ENCODE results near the gene KIZ. TPM values are rescaled to one million over a fixed set of nuclear protein-coding genes. Genes with fewer than 3 reads are reported as not detected.
"Not testable (repeated sequence)": the region's sequence is repeated elsewhere in the genome, so short reads cannot be mapped to it uniquely, and the experiment has no call there.

Gene KIZ
- total RNA-seq, 1 donor from 2014 or later, result 15.9 TPM

GRCh38 chr20:21168061-21168460 lies 42.2 kb downstream of the KIZ start:
- intact Hi-C loops (cut with micrococcal nuclease), result not testable (repeated sequence)

GRCh38 chr20:21172626-21173025 lies 46.7 kb downstream of the KIZ start:
- intact Hi-C loops (cut with micrococcal nuclease), result no loop called here

GRCh38 chr20:21173485-21173884 lies 47.6 kb downstream of the KIZ start:
- intact Hi-C loops (cut with micrococcal nuclease), result no loop called here

GRCh38 chr20:21174516-21175239 lies 48.8 kb downstream of the KIZ start:
- intact Hi-C loops (cut with micrococcal nuclease), result no loop called here

DNA sequence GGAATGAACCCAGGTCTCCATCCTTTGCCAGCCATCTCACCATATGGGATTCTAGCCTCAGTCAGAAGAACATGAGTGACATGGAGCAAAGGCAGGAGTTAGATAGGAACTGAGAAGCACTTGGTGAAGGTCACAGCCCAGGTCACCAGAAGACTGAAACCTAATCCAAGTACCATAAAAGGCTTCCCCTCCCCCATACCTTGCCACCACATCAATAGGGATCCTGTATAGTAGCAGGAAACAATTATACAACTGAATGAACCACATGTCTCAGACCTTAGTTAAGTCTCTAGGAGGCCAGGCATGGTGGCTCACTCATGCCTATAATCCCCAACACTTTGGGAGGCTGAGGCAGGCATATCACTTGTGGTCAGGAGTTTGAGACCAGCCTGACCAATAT lies 49.6 kb downstream of the KIZ start:
- intact Hi-C loops (cut with micrococcal nuclease), result no loop called here

GRCh38 chr20:21177767-21178166 lies 51.9 kb downstream of the KIZ start:
- intact Hi-C loops (cut with micrococcal nuclease), result no loop called here

GRCh38 chr20:21179757-21180156 lies 53.9 kb downstream of the KIZ start:
- intact Hi-C loops (cut with micrococcal nuclease), result no loop called here

- intact Hi-C loops (cut with micrococcal nuclease), result no loop called here
Observed at GRCh38 chr20:21180248-21180647, 54.4 kb downstream of the KIZ start.

GRCh38 chr20:21181028-21181427 lies 55.1 kb downstream of the KIZ start:
- intact Hi-C loops (cut with micrococcal nuclease), result no loop called here

GRCh38 chr20:21182832-21183563 lies 57.1 kb downstream of the KIZ start:
- intact Hi-C loops (cut with micrococcal nuclease), result no loop called here

GRCh38 chr20:21183722-21184121 lies 57.8 kb downstream of the KIZ start:
- intact Hi-C loops (cut with micrococcal nuclease), result no loop called here

GRCh38 chr20:21184819-21185218 lies 58.9 kb downstream of the KIZ start:
- intact Hi-C loops (cut with micrococcal nuclease), result no loop called here

GRCh38 chr20:21185849-21186248 lies 60.0 kb downstream of the KIZ start:
- intact Hi-C loops (cut with micrococcal nuclease), result no loop called here

- intact Hi-C loops (cut with micrococcal nuclease), result no loop called here
Observed at GRCh38 chr20:21189761-21190523, 64.1 kb downstream of the KIZ start.

- intact Hi-C loops (cut with micrococcal nuclease), result no loop called here
Observed at GRCh38 chr20:21190869-21191268, 65.0 kb downstream of the KIZ start.

- intact Hi-C loops (cut with micrococcal nuclease), result no loop called here
Observed at GRCh38 chr20:21191839-21192238, 66.0 kb downstream of the KIZ start.

GRCh38 chr20:21202259-21202658 lies 76.4 kb downstream of the KIZ start:
- intact Hi-C loops (cut with micrococcal nuclease), result no loop called here

GRCh38 chr20:21203088-21203656 lies 77.3 kb downstream of the KIZ start:
- intact Hi-C loops (cut with micrococcal nuclease), result no loop called here

- intact Hi-C loops (cut with micrococcal nuclease), result no loop called here
Observed at GRCh38 chr20:21206584-21206983, 80.7 kb downstream of the KIZ start.

- intact Hi-C loops (cut with micrococcal nuclease), result no loop called here
Observed at GRCh38 chr20:21208999-21209398, 83.1 kb downstream of the KIZ start.

- intact Hi-C loops (cut with micrococcal nuclease), result no loop called here
Observed at GRCh38 chr20:21209668-21210067, 83.8 kb downstream of the KIZ start.

DNA sequence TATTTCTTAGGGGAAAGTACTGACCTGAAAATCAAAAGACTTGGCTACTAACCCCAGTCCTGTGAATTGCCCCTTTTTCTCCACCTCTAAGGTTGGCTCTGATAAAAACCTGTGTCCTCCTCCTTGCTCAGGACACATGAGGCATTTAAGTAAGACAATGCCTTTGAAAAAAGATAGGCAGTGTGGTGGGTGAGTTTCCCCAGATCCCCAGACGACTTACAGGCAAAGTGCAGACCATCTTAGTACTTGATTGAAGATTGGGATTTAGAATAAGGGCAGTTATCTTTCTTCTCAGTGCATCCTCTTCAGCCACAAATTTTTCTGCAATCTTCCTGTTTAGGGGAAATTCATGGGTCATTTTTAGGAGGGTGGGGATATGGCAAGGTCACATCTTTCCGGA lies 87.8 kb downstream of the KIZ start:
- intact Hi-C loops (cut with micrococcal nuclease), result no loop called here

Measured in T-helper 1 cell treated with Interleukin-12 subunit alpha and Interleukin-12 subunit beta and Interleukin-4 antibody, amounts not matched to agents 30 ng/mL and 1 ng/mL, for 36 hours (primary cell).